ENCODE results near the gene SOST.

Gene SOST

DNA sequence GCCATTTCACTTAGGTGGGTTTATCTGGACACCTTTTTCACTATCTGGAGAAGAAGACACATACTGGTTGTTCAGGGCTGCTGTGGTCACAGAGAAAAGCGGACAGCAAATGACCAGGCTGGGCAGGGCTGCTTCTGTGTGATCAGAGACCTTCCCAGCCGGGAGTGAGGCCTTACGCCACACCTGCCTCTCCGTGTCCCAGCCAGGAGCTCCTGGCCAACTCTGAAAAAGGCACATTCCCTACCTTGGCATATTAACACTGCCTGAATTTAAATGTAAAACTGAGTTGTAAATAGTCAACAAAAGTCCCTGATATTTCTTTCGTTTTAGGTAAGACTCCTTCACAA is 9.1 kb upstream of the SOST start:
- H3K4me3 ChIP-seq (ENCODE audit: low read length), result no peak overlapping the region
- TF ChIP-seq, protein P1, sequence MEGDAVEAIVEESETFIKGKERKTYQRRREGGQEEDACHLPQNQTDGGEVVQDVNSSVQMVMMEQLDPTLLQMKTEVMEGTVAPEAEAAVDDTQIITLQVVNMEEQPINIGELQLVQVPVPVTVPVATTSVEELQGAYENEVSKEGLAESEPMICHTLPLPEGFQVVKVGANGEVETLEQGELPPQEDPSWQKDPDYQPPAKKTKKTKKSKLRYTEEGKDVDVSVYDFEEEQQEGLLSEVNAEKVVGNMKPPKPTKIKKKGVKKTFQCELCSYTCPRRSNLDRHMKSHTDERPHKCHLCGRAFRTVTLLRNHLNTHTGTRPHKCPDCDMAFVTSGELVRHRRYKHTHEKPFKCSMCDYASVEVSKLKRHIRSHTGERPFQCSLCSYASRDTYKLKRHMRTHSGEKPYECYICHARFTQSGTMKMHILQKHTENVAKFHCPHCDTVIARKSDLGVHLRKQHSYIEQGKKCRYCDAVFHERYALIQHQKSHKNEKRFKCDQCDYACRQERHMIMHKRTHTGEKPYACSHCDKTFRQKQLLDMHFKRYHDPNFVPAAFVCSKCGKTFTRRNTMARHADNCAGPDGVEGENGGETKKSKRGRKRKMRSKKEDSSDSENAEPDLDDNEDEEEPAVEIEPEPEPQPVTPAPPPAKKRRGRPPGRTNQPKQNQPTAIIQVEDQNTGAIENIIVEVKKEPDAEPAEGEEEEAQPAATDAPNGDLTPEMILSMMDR (IDR thresholded peaks at IDR 0.05; ENCODE audit: insufficient read depth, low read depth, low read length, missing control alignments), result no peak
- no peak for DNase-seq (ENCODE audit: low read depth)

DNA sequence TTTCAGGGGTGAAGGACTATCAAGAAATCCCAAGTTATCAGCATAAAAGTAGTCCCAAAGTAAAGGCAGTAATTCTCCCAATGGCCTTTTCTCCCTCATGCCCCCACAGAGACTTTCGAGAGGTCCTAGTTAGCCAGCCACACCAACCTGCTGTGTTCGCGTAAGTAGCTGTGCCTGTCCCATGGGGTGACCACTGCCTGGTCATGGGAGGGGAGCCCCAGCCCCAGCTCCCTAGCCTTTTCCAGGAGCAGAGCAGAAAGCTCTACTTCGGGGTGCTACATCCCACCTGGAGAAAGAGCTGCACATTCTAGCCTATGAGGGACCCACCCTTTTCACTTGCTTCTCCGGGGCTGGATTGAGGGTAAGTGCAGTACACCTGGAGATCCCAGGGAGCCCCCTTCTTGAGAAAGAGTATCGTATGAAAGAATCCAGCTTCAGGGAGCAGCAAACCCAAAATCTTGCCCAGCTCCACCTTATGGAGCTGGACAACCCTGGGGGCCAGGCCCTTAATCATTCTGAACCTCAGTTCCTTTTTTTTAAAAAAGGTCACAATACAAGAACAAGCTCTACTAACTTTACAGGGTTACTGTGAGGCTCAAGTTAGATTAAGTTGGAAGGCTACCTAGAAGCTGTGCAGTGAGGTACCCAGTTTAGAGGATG is 8.6 kb upstream of the SOST start:
- TF ChIP-seq, protein P1 (IDR thresholded peaks at IDR 0.05; ENCODE audit: insufficient read depth, low read depth, low read length, missing control alignments), result no peak
- no peak for DNase-seq (ENCODE audit: low read depth)
- H3K4me3 ChIP-seq (ENCODE audit: low read length), result no peak overlapping the region

DNA sequence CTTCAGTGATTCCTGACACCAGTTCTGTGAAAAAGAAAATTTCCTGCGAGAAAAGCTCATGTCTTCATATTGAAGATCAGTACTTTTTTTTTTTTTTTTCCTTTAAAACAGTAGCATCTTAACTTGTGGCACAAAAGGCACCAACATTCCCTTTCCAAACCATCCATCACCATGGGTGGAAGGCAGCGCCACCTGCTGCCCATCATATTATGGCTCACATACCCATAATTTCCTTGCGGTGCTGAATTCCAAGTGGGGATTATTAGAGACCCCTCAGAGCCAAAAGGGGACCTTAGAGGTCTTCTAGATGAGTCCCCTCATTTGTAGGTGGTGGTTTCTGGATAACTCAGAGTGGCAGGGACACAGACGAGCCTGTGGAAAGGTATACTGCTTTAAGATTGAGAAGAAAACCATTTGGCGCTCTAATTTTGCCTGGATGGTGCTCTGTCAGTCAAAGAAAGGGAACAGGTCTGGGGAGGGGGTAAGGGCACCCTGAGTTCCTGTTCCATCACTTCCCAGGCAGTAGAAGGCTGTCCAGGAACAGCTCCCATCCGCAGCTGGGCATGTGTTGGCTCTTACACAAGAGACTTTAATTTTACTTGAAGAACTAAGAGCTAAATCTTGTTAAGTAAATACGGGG is 7.9 kb upstream of the SOST start:
- peak; percentile 62 for DNase-seq (ENCODE audit: low read depth)
- TF ChIP-seq, protein P1 (IDR thresholded peaks at IDR 0.05; ENCODE audit: insufficient read depth, low read depth, low read length, missing control alignments), result peak; percentile 92
- H3K4me3 ChIP-seq (ENCODE audit: low read length), result no peak overlapping the region

DNA sequence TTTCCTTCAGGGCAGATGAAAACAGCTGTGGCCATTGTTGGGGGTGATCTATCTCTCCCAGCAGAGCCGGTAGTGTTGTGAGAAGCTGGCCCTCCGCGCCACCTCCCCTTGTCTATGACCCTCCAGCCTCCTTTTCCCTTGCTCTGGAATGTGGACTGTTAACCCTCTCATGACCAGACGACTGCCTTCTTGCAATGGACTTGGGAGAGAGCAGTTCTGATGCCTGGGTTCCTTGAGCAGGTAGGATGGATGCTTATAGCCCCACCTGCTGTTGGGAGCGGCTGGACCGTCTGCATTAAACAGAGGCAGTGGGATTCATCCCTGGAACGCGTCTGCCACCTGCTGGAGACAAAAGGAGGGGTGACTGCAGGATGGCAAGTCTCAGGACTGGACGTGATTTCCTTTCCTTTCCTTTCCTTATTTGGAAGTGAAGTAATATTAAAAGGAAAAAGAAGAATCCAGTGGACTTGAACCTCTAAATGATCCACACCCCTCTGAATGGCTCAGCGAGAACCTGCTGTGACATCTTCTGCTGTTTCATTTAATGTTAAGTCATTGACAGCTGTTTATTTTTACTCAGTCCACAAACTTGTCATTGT is 1.8 kb upstream of the SOST start:
- TF ChIP-seq, protein P1 (IDR thresholded peaks at IDR 0.05; ENCODE audit: insufficient read depth, low read depth, low read length, missing control alignments), result peak; percentile 100
- peak; percentile 96 for DNase-seq (ENCODE audit: low read depth)
- H3K4me3 ChIP-seq (ENCODE audit: low read length), result no peak overlapping the region

DNA sequence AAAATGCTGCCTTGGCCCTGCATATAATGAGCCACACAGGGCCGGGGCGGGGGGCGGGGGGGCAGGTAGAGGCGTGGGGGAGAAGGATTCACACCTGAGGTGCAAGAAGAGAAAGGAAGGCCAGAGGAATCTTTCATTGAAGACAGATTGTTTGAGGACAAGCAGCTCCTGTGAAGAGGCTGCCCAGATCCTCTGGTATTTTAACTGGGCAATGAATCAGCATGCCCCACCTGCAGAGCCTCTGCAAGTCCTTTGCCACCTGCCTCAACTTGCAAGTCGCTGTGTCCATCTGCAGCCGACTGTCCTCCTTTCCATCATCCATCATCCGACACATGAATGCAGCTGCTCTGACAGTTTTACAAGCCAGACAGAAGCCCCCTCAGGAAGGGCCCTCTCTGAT is 1.2 kb upstream of the SOST start:
- DNase-seq (ENCODE audit: low read depth), result peak; percentile 83
- no peak overlapping the region for H3K4me3 ChIP-seq (ENCODE audit: low read length)

DNA sequence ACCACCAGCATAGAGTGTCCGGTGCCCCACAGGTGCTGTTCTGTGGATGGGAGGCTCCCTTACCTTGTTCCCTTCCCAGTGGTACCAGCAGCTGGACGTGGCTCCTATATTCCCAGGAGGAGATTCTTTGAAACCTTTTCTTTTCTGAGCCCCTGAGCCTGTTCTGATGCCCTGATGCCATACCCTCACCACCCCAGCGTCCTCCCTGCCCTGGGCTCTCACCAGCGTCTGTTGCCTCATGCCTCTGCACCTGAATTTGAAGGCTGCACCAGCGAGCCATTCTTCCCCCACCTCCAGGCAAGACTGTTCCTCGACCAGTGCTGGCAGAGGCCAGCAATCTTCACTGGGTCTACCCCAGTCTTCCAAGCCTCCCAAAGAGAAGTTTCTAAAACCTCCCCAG is 505 bp downstream of the SOST start:
- TF ChIP-seq, protein P1 (IDR thresholded peaks at IDR 0.05; ENCODE audit: insufficient read depth, low read depth, low read length, missing control alignments), result no peak
- no peak for DNase-seq (ENCODE audit: low read depth)
- no peak overlapping the region for H3K4me3 ChIP-seq (ENCODE audit: low read length)

More for the DNA sequence above, 1.2 kb upstream of the SOST start:
- TF ChIP-seq, protein P1 (IDR thresholded peaks at IDR 0.05; ENCODE audit: insufficient read depth, low read depth, low read length, missing control alignments), result no peak

Measured in epithelial cell of esophagus (primary cell).